Islet precursor cell (in vitro differentiated cells): Measurements from ENCODE around the gene EHBP1L1.
"Not testable (repeated sequence)": the region's sequence is repeated elsewhere in the genome, so short reads cannot be mapped to it uniquely, and the experiment has no call there.

ENCODE experiments used
- DNase-seq: peaks from one replicate; pipeline ENCODE4 v3.0.0-alpha.2; 2018

EHBP1L1 gene

DNA sequence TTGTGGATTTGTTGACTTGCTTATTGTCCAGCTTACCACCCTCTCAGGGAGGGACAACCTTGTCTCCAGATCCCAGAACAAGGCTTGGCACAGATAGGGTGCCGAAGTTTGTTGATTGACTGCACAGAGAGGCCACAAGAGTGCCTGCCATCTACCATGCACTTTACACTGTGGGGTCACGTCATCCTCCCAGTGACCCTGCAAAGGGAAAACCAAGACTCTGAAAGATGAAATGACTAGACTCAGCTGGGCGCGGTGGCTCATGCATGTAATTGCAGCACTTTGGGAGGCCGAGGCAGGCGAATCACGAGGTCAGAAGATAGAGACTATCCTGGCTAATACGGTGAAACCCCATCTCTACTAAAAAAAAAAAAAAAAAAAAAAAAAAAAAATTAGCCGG lies 13.1 kb upstream of the EHBP1L1 start:
- DNase-seq = no peak

DNA sequence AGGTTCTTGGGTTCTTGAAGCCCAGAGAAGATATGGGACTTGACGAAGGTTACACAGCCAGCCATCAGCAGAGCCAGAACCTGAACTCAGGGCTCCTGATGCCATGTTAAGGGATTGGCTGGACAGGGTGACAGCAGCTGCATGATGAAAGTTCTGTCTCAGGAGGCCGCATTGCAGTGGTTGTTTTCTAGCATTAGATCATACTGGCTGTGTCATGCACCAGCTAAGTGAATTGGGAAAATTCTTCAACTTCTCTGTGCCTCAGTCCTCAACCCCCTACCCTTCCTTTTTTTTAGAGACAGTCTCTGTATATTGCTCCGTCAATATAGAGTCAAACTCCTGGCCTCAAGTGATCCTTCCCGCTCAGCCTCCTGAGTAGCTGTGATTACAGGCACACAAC lies 12.3 kb upstream of the EHBP1L1 start:
- no peak for DNase-seq

DNA sequence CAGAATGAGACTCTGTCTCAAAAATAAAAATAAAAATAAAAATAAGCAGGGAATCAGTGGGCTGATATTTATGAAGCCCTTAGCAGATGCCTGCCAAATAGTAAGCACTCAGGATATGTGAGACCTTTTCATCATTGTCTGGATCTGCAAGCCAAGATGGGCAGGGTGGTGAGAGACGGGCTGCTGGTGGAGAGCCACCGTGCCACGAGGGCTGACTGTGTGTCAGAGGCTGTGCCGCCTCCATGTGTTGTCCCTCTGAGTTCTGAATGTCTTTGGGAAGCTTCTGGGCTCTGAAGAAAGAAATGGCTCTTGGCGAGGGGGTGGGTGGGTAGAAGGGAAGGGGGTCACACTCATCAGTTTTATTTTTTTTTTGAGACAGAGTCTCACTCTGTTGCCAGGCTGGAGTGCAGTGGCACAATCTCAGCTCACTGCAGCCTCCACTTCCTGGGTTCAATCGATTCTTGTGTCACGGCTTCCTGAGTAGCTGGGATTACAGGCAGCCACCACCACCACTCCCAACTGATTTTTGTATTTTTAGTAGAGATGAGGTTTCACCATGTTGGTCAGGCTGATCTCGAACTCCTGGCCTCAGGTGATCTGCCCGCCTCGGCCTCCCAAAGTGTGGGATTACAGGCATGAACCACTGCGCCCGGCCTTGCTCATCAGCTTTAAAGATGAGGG lies 10.8 kb upstream of the EHBP1L1 start:
- not testable (repeated sequence) for DNase-seq

DNA sequence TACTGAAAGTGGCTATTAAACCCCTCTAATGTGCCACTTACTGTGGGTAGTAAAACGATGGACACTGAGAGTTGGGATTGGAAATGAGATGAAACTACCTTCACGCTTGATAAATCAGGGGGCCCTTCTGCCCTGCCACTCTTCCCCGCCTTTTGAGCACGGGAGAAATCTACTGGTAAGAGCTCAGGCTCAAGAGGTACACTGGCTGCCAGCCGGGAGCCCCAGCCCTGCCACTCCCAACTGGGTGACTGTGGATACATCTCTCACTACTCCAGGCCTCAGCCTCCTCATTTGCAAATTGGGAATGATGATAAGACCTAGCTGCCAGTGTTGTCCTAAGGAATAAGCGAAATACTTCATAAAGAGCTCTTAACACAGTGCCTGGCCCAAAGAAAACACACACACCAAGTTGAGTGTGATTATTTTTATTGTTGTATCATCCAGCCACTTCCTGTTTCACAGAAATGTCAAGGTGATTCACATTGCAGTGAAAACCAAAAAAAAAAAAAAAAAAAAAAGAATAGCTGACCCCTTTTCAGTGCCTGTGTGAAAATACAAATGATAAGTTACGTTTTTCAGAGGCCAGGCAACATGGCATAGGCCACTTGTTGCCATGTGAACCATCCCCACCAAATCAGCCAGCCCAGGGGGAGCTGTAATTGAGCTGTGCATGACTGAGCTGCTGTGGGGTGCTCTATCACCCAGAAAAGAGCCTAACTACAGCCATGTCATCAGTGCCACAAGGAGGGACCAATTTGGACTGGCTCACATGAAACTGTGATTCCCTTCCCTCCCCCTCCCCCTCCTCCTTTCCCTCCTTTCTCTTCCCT lies 10.0 kb upstream of the EHBP1L1 start:
- no peak for DNase-seq

DNA sequence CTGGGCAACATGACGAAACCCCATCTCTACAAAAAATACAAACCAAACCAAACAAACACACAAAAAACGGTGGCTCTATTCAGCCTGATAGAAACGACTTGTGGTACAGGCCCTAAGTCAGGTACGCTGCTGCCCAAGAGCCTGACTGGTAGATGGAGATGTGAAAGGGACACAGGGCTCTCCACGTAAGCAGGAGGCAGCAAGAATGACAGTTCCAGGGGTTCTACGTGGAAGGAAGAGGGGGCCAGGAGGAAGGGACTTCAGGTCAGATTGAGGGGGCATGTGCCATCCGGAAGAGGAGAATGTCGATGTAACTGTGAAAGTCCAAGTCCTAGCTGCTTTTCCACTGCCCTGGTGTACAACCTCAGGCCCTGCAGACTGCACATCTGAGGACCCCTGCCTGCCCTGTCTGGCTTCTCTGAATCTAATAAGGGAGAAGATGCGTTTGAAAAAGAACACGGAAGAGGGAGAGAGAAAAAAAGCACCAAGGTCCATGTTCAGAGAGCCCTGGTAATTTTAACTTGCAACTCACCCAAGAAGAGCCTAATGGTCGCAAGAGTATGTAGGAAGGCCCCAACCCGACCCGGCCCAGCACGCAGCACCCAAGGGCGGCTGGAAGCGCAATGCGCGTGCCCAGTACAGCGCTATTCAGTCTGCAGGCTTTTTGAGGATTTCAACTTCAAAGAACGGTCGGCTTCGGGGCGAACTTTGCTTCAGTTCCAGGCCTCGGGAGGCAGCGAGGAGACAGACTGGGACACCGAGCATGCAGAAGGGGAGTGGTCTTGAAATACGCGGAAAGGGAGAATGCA lies 6.5 kb upstream of the EHBP1L1 start:
- DNase-seq = no peak

DNA sequence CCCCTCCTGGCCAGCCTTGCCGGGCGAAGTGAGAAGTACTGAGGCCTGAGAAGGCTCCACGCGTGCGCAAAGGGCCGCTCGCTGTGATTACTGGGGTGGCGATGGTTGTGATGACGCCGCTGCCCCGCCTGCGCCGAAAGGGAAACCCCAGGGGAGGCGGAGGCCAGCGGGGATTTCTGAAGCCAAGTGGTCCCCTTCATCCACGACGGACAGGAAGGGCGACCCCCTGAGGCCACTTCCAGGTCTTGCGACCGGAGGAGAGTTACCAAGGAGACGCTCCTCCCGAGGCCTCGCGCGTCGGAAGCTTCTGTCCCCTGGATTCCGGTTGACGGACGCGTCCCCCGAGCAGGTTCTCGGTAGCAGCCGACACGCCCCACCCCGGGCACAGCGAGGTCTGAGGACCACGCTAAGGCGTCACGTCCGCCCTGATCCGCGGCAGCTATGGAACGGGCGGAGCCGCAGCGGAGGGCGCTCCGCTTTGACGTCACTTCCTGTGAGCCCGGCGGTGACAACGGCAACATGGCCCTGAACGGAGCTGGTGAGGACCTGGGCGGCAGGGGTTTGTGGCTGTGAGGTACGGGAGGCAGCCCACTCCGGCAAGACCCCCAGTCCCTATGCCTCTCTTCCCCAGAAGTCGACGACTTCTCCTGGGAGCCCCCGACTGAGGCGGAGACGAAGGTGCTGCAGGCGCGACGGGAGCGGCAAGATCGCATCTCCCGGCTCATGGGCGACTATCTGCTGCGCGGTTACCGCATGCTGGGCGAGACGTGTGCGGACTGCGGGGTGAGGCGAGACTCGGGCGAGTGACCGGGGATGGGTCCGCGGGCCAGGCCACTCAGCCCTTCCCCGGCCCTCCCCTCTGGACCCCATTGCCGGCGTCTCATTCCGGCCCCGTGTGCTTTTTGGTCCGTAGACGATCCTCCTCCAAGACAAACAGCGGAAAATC lies 5.6 kb upstream of the EHBP1L1 start, which contains the start of gene ZNRD2:
Gene ZNRD2 (plus strand): TSS at position 505 of the 946 bp plus-strand sequence. CDS start 15 bp downstream, at position 520.
- DNase-seq = peak; percentile 99

DNA sequence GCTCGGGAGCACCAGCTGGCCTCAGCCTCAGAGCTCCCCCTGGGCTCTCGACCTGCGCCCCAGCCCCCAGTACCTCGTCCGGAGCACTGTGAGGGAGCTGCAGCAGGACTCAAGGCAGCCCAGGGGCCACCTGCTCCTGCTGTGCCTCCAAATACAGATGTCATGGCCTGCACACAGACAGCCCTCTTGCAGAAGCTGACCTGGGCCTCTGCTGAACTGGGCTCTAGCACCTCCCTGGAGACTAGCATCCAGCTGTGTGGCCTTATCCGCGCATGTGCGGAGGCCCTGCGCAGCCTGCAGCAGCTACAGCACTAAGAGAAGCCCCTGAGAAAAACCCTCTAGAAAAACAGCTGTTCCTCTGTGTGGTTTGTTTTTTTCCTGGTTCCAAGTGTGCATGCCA lies 4.4 kb upstream of the EHBP1L1 start:
- DNase-seq = no peak

DNA sequence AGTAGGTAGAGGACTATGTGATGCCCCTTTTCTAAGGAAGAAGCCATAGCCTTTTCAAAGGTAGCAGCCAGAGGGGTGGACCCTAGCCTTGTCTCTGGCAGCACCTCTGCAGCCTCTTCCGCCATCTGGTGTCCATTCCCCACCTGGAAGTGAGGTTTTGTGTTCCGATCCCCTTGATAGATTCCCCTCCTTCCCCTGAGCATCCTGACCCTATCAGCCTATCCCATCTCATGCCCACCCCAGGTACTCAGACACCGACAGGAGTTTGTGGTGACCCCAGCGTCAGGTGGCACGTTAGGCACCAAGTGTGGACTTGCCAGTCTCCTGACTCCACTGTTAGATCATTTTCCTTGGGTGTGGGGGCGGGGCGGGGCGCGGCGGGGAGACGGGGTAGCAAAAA lies 3.9 kb upstream of the EHBP1L1 start:
- peak; percentile 87 for DNase-seq

DNA sequence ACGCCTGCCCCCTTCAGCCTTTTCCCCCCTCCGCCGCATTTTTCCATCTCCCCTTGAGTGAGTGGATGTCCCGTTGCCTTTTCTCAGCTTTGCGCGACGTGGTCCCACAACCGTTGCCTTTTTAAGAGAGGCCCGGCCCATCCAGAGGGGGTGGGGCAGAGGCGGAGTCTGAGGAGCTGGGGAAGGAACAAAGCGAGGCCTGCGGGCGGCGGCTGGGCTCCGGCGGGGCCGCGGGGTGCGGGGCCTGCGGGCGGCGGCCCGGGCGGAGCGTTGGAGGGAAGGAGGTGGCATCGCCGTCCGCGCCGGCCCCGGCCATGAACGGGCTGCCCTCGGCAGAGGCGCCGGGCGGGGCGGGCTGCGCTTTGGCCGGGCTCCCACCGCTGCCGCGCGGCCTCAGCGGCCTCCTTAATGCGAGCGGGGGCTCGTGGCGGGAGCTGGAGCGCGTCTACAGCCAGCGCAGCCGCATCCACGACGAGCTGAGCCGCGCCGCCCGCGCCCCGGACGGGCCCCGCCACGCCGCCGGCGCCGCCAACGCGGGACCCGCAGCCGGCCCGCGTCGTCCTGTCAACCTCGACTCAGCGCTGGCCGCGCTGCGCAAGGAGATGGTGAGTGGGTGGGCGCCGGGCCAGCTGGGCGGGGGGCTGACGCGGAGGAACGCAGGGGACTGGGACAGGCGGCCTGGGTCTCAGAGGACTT lies 3.3 kb upstream of the EHBP1L1 start, which contains the start of gene FAM89B:
Gene FAM89B (plus strand): TSS at position 183 of the 696 bp plus-strand sequence. CDS start 132 bp downstream, at position 315.
- peak; percentile 93 for DNase-seq

DNA sequence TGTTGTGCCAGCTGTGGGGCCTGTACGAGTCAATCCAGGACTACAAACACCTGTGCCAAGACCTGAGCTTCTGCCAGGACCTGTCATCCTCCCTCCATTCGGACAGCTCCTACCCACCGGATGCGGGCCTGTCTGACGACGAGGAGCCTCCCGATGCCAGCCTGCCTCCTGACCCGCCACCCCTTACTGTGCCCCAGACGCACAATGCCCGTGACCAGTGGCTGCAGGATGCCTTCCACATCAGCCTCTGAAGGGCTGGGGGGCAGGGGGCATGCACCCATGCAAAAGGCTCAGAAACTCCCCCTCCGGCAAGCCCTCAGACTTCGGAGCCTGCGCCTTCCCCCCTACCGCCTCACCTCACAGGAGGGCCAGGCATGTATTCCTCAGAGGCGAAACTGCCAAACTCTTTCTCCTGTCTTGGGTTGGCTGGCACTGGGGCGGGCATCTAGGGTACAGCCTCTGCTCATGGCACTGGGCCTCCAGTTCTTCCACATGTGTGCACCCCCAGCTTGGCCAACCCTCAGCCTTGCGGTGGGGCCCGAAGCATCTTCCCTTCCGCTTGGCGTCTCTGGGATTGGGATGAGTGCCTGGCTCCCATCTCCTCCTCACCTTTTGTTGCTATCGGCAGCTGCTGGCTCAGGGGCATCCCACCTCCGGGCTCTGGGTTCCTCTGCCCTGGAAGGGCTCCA lies 2.3 kb upstream of the EHBP1L1 start:
- no peak for DNase-seq

DNA sequence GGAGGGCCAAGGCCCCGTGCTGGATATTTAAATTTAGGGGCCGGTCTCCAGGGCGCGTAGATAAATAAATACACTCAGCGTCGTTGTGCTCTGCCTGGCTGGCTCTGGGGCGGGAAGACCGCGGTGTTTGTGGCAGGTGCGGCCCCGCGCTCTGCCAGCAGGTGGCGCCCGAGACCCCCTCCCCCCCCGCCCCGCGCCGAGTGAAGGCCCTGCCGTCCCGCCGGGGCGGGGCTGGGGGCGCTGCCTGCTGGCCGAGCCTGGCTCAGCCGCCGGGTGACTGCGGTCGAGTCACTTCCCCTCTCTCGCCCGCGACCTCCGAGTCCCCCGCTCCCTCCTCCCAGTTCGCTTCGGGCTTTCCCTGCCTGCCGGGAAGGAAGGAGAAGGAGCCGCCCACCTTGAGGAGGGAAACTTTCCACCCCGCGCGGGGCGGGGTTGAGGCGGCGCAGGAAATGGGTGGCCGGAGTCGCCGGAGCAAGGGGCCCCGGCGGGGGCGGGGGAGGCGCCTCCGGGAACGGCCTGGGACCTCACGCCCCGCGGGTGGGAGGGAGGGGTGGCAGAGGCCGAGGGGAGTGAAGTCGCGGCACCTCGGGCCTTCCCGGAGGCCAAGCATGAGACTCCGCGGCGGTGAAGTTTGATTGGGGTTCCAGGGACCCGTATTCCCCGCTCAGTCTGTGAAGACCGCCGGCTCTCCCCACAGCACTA lies 1.6 kb upstream of the EHBP1L1 start:
- DNase-seq = peak; percentile 98

DNA sequence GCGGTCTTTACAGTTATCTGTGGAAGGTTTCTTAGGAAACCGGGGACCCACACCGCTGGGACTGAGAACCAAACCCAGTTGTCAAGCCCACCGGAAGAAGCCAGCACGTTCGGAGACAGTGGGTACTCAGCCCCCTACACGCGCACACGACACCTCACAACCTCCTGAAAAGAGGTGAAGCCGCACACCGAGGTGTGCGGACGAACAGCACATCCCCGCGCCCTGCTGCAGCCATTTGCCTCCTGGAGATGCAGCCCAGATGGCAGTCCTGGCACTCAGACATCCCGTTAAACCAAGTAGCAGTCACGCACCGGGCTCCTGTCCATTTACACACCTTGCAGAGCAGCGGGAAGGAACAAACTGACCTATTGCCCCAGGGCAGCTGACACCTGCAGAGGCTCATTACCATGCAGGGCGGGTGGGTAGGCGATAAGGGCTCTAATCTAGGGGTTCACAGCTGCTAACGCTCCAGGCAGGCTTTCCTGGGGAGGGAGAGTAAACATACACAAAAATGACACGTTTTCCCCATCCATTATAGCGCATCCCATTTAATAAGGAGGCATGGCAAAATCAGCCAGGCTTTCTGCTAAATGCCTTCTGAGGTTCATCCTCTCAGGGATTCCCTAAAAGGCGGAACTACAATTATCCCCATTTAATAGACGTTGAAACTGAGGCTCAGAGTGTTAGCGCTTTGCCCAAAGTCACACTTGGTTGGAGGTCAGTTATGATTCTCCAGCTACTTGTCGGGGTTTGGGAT lies 864 bp upstream of the EHBP1L1 start:
- DNase-seq = no peak

DNA sequence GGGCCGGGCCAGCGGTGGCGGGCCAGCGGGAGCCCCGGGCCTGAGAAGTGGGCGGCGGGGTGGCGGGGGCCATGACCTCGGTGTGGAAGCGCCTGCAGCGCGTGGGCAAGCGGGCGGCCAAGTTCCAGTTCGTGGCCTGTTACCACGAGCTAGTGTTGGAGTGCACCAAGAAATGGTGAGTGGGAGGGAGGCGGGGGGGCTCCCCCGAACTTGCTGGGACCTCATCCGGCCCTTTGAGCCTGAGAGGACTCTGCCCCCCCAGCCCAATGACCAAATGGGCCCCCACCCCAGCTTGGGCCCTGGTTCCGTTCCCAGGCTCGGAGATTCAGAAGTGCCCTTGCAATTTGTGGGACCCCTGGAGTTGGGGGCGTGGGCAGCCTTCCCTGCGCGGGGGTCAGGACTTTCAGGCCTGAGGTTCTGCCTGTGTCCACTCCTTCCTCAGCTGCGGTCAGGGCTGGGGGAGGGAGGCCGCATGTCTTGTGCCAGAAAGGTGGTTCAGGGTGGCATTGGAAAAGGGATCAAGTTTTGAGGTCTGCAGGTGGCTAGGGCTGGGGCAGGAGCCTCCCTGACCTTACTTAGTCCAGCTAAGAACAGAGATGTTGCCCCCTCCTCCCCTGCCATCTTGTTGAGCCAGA lies 496 bp downstream of the EHBP1L1 start:
- DNase-seq = no peak

DNA sequence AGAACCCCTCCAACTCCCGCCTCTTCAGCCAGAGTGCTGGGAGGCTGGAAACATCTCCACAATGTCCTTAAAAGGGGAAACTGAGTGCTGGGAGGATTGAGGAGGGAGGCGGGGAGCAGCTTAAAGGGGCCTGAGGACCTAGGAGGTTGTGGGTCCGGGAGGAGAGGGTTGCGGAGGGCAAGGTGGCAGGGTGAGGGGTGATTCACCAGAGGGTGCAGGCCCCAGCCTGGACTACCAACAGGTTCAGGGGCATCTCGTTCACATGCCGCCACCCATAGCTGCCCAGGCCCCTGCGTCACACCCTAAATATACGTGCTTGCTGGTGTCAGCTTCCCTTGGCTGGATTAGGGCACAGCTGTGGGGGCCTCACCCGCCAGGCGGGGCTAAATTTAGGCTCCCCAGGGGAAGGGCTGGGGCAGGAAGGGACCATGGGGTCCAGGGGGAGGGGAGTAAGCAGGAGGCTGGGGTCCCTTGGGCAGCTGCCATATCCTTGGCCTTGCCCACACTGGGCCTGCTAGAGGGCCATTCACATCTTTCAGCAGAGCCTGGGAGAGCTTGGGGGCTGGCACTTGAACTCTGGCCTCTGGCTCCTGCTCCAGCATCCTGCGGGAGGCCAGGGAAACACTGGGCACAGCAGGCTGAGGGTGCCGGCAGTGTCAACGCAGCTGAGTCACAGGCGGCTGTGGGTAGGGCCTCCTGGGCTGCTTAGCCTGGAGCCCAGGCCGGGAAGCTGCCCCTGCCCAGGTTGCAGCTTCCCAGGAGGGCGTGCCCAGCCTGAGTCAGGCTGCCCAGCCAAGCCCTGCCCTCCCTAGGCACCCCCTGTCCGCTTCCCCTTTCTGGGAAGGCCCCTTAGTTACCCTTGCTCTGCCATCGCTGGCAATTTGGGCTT lies 1.3 kb downstream of the EHBP1L1 start:
- no peak for DNase-seq

DNA sequence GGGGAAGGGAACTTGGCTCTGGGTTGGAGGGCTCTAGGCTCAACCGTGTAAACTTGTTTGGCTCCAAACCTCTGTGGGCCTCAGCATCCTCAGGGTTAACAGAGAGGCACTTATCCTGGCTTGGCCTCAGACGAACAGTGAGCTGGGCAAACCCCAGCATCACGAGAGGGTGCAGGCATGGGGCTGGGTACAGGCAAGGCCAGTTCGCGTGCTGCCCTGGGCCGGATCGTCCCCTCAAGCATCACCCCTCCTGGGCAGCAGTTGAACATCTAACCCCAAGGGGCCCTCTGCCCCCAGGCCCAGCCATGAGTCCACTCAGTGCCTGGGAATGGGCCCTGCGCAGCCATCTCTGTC lies 1.9 kb downstream of the EHBP1L1 start:
- DNase-seq = no peak

DNA sequence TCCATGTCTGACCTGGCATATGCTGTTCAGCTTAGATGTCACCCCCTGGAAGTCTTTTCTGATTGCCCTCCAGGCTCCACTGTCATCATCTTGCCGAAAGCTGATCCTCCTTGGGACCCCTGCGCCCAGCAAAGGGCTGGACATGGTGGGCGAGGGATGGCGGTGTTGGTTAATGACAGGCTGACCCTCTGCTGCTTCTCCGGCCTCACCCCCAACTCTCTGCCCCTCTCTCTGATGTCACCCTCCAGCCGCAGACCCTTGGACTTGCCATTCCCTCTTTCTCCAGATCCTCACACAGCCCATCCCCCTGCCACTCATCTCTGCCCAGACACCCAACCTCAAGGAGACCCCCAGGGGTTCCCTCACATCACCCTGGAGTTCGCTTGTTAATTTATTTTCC lies 2.3 kb downstream of the EHBP1L1 start:
- DNase-seq = no peak

DNA sequence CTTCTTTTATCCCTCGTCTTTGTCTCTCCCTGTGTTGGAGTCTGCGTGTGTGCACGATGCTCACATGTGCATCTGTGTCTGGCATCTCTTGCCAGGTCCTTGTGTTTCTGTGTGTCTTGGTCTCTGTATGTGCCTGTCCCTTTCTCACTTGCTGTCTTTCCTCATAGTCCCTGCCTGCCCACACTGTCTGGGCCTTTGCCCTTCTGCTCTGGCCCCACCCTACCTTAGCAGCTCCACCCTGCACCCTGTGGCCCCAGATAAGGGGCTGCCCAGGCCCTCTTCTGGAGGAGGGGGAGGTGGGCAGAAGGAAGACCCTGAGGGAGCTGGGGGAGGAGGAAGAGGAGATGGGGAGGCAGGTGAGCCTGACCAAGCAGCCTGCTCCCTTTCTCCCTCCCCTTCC lies 2.8 kb downstream of the EHBP1L1 start:
- DNase-seq = no peak

DNA sequence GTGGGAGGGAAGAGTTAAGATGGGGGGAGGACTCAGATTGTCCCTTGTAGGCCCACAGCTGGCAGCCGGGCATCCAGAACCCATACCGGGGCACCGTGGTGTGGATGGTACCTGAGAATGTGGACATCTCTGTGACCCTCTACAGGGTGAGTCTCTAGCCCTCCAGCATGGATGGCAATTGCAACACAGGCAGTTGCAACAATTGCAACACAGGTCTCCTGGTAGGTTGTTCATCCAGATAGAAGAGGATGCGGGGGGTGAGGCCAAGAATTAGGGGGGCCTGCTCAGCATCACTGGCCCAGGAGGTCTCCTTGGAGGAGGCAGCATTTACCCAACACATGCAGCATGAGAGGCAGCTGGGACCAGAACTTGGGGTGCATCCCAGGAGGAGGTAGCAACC lies 3.4 kb downstream of the EHBP1L1 start:
- DNase-seq = no peak
